ENCODE measurements around the gene TADA2B.

GRCh38 chr4:7045961-7046921 lies 3.1 kb downstream of the TADA2B start:
- TF ChIP-seq EP300 (IDR thresholded peaks at IDR 0.05) (no peak), CTCF (IDR thresholded peaks at IDR 0.05) (no peak), NR3C1 (IDR thresholded peaks at IDR 0.05) (no peak), BCL3 (IDR thresholded peaks at IDR 0.05) (no peak), MAX (IDR thresholded peaks at IDR 0.05) (no peak), RAD21 (conservative IDR thresholded peaks at IDR 0.05 in 1 of 2, IDR thresholded peaks at IDR 0.05 in 1 of 2) (no peak), RARB (CRISPR knock-in tag; IDR thresholded peaks at IDR 0.05) (no peak), PBX3 (IDR thresholded peaks at IDR 0.05) (no peak), POLR2A (IDR thresholded peaks at IDR 0.05; ENCODE audit: low read length) (no peak), SMC3 (IDR thresholded peaks at IDR 0.05) (no peak), E2F6 (IDR thresholded peaks at IDR 0.05; ENCODE audit: borderline replicate concordance, low read depth) (no peak)

All from A549 (cell line).